Liver (tissue), 3 donors: ENCODE data around the gene C10orf95.

Experiments used
- CTCF ChIP-seq: fragments of 150-350 bp; IDR thresholded peaks from 2 replicates; pipeline ENCODE4 v1.5.1; 2017; ENCODE audit warnings: improper control_type of control experiment, low read depth, low read length; ENCODE audit not compliant: missing input control
- TAF1 ChIP-seq: conservative IDR thresholded peaks from 2 replicates; pipeline ENCODE4 v1.6.1; 2016; ENCODE audit warnings: antibody characterized with exemption, mild to moderate bottlenecking
- donor health status: healthy.
- donor health status: healthy.

GRCh38 chr10:102450124-102450373 is 1.3 kb downstream of the C10orf95 start:
- TF ChIP-seq CTCF (no peak), TAF1 (no peak)
